Central memory CD8-positive, alpha-beta T cell (primary cell): ENCODE data around the gene PRKCB.

Source experiments
- ATAC-seq: fragments of 150-1000 bp; cut with Tn5 transposase; replicated peaks from 2 replicates; pipeline ENCODE4 v1.10.0; 2022; ENCODE audit warnings: mild to moderate bottlenecking, moderate FRiP score, moderate number of reproducible peaks; ENCODE audit not compliant: poor library complexity, severe bottlenecking; ENCODE audit errors: extremely low read depth
- DNase-seq, 2 donors: peaks; one replicate each; pipeline ENCODE4 v3.0.0; 2021; ENCODE audit warnings: low spot score in 2 of 2
- H3K27ac Mint-ChIP-seq: one replicate; pipeline ENCODE4 v1.8.0; 2022; ENCODE audit warnings: low read depth, mild to moderate bottlenecking, moderate library complexity, mixed read lengths
- H3K27me3 Mint-ChIP-seq: one replicate; pipeline ENCODE4 v1.8.0; 2022; ENCODE audit warnings: mixed read lengths
- H3K36me3 Mint-ChIP-seq: one replicate; pipeline ENCODE4 v1.8.0; 2022; ENCODE audit warnings: mild to moderate bottlenecking, moderate library complexity, mixed read lengths; ENCODE audit not compliant: insufficient read depth
- H3K4me1 Mint-ChIP-seq: one replicate; pipeline ENCODE4 v1.8.0; 2022; ENCODE audit warnings: mixed read lengths
- H3K4me3 Mint-ChIP-seq: one replicate; pipeline ENCODE4 v1.8.0; 2022; ENCODE audit warnings: mild to moderate bottlenecking, moderate library complexity, mixed read lengths
- H3K9me3 Mint-ChIP-seq: one replicate; pipeline ENCODE4 v1.8.0; 2022; ENCODE audit warnings: mixed read lengths

Gene PRKCB

DNA sequence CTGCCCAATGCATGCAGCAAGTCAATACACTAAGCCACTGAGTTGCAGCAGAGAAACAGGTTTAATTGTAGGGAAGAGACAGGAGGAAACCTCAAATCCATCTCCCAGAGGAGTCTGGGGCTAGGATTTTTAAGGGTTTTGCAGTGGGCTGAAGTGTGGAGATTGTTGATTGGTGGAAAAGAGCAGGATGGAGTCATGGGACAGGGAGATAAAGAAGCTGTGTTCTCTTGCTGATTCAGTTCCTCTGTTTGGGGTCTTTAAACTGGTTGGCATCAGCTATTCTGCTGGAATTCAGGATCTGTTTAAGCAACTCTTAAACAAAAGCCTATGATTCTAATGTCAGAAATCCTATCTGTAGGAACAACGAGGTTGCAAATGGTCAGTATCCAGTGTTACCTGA is 239.5 kb downstream of the PRKCB start:
- no peak for ATAC-seq
- H3K9me3 Mint-ChIP-seq, result no peaks in the 10 kb centered on the region
- no peak for DNase-seq
- H3K27me3 Mint-ChIP-seq, result no peaks in the 10 kb centered on the region
- peak overlapping the region; percentile 6 for H3K27ac Mint-ChIP-seq
- no peak overlapping the region for H3K4me3 Mint-ChIP-seq
- H3K4me1 Mint-ChIP-seq, result peaks cover 84% of the 10 kb centered on the region
- peaks cover 11% of the 10 kb centered on the region for H3K36me3 Mint-ChIP-seq

DNA sequence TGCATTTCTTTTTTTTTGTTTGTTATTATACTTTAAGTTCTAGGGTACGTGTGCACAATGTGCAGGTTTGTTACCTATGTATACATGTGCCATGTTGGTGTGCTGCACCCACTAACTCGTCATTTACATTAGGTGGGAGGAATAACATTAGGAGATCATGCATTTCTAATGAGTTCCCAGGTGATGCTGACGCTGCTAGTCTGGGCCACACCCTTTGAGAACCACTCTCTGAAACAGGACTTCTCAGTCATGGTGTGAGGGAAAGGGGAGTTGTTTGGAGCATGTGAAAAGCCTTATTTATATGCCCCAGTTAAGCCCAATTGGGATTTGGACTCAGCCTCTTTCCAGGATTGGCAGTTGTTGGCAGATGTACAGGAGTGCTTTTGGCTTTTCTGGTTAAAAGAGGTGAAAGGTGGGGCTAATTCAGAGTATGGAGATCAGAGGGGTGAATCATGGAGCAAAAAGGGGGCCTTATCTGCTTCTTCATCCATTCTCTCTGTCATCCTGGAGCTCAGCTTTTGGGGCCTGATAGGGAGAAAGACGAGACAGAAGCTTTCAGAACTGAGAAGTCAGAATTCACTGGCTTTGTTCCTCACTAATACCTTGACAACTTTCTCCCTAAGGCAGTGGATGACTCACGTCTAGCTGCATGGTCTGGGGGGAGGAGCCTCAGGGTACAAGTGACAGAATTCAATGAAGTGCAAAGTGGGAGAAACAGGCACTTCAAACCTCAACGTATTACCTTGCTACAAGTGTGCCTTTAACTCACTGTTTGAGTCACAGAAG is 240.3 kb downstream of the PRKCB start:
- Mint-ChIP-seq H3K36me3 (peaks cover 14% of the 10 kb centered on the region), H3K4me3 (no peak overlapping the region), H3K27me3 (no peaks in the 10 kb centered on the region), H3K9me3 (no peaks in the 10 kb centered on the region), H3K27ac (peak overlapping the region; percentile 30), H3K4me1 (peaks cover 78% of the 10 kb centered on the region)
- no peak for DNase-seq
- ATAC-seq, result peak; percentile 68

DNA sequence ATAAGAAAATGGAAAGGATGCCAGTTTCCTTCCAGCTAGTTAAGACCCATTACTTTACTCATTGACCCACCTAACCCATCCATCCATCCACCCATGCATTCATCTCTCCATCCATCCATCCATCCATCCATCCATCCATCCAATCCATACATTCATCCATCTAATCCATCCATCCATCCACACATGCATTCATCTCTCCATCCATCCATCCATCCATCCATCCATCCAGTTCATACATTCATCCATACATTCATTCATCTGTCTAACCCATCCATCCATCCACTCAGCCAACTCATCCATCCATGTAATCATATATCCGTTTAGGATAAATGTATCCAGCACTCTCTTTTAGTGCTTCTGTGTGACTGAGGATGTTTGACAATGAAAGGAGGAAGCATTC is 241.5 kb downstream of the PRKCB start:
- Mint-ChIP-seq H3K4me1 (peaks cover 66% of the 10 kb centered on the region), H3K4me3 (no peak overlapping the region), H3K27ac (no peak overlapping the region), H3K36me3 (peaks cover 14% of the 10 kb centered on the region), H3K27me3 (no peaks in the 10 kb centered on the region), H3K9me3 (no peaks in the 10 kb centered on the region)
- DNase-seq (no peak), ATAC-seq (no peak)

DNA sequence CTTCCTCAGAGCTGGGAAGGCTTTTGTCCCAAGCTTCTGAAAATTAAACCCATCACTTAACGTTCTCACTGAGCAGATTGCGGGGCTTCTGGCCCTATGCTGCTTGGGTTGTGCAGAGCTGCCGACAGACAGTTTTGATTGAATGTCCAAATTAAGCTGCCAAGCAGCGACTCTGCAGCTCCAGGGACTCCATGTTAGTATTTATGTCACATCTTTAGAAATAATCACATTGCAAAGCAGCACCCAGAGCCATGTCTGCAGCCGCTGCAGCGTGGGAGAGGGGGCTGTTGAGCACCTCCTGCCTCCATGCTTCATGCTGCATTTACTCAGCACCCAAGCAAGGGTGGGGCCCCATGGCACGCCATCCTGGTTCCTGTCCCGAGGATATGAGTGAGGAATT is 242.2 kb downstream of the PRKCB start:
- DNase-seq (no peak), ATAC-seq (no peak)
- Mint-ChIP-seq H3K9me3 (no peaks in the 10 kb centered on the region), H3K4me3 (no peak overlapping the region), H3K4me1 (peaks cover 59% of the 10 kb centered on the region), H3K36me3 (peaks cover 14% of the 10 kb centered on the region), H3K27ac (no peak overlapping the region), H3K27me3 (no peaks in the 10 kb centered on the region)

DNA sequence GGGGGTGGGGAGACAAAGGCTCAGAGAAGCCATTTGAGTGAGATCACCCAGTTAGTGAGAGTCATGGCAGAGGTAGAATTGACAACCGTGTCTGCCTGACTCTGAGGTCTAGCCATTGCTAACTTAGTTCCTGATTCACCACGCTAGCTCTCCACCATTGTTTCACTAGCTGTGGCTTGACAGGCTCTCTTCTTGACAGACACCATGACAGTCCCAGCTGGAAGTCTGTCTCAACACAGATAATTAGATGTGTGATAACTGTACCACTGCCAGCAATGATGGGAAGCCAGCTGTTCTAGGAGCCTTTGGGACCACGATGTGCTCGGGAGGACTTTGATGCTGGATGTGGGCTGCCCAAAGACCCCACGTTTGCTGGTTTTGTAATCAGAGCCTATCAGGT is 249.9 kb downstream of the PRKCB start:
- DNase-seq (no peak), ATAC-seq (no peak)
- Mint-ChIP-seq H3K9me3 (peaks cover 9% of the 10 kb centered on the region), H3K4me3 (no peak overlapping the region), H3K4me1 (peaks cover 12% of the 10 kb centered on the region), H3K36me3 (peaks cover 4% of the 10 kb centered on the region), H3K27ac (peak overlapping the region; percentile 1), H3K27me3 (no peaks in the 10 kb centered on the region)

DNA sequence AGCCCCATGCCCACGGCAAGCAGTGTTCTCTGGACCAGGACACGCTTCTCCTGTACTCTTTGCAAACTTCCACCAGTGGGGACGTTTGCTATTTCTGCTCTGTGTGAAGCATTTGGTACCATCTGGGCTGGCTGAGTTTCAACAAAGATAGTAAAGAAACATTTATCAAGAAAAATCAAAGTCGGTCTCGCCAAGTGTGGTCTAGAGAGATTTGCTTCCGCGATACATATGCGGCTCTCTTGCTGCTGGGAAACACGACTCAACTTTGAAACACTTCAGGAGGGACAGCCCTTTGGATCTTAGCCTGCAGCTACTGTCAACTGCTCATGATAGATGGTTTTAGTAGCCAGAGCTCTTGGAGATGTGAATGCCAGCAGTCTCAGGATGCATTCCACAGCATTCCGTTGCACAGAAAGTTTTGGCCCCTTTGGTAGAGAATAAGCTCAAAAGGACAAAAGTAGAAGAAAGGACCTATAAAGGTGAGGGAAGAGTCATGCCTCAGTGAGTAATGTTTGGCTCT is 252.2 kb downstream of the PRKCB start:
- no peak for ATAC-seq
- Mint-ChIP-seq H3K9me3 (peaks cover 19% of the 10 kb centered on the region), H3K4me1 (peaks cover 30% of the 10 kb centered on the region), H3K36me3 (peaks cover 9% of the 10 kb centered on the region), H3K27ac (no peak overlapping the region), H3K4me3 (no peak overlapping the region), H3K27me3 (no peaks in the 10 kb centered on the region)
- DNase-seq, result no peak

DNA sequence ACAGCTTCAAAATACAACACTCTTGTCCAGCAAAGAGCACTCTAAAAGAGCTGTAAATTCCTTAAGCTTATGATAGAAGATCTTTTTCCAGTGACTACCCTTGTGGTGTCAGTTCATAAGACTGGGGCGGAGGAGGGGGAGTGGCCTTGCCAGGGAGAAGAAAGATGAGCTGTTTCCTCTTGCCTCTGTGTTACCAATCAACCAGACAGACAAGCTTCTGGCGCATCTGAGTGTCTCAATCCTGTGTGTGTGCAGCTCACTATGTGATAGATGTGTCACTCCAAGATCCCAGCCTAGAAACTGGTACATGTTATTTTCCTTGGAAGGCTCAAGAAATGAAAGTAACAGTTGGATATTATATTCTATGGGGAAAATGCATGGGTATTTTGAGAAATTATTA is 253.0 kb downstream of the PRKCB start:
- DNase-seq (no peak), ATAC-seq (no peak)
- no peak overlapping the region for H3K27ac Mint-ChIP-seq
- no peaks in the 10 kb centered on the region for H3K27me3 Mint-ChIP-seq
- peaks cover 19% of the 10 kb centered on the region for H3K9me3 Mint-ChIP-seq
- peaks cover 33% of the 10 kb centered on the region for H3K4me1 Mint-ChIP-seq
- H3K36me3 Mint-ChIP-seq, result peaks cover 14% of the 10 kb centered on the region
- no peak overlapping the region for H3K4me3 Mint-ChIP-seq

DNA sequence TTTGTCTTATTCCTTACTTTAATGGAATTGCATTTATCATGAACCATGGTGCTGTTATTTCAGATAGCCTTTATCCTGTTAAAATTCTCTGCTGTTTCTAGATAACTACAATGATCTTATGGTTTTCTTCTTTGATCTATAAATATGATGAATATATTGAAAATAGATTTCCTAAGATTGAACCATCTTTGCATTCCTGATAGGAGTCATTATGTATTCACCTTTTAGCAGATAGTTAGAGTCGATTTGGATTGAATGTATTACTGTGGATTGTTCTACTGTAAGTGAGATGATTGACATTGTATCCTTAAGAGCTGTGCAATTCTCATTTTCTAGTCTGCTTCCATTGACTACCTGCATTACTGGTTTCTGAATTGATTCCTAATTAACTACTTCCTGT is 255.3 kb downstream of the PRKCB start:
- no peak for DNase-seq
- Mint-ChIP-seq H3K4me3 (no peak overlapping the region), H3K27me3 (no peaks in the 10 kb centered on the region), H3K27ac (no peak overlapping the region), H3K4me1 (peaks cover 22% of the 10 kb centered on the region), H3K36me3 (peaks cover 32% of the 10 kb centered on the region), H3K9me3 (peaks cover 19% of the 10 kb centered on the region)
- no peak for ATAC-seq

DNA sequence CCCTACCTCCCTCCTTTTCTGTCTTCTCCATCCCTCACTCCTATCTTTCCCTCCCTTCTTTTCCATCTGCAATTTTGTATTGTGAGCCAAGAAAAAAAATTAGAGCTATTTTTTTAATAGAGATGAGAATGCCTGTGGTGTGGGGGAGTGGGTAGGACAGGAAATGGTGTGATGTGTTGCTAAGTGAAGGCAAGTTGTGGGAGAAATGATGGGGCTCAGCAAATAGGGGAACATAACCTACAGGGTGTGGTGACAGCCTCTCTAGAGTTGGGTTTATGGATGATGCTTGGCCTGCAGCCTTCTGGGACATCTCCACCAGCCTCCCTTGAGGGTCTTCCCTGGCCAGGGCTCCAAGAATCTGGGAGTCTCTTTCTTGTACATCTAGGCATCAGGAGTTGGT is 257.3 kb downstream of the PRKCB start:
- Mint-ChIP-seq H3K27ac (no peak overlapping the region), H3K9me3 (peaks cover 19% of the 10 kb centered on the region), H3K36me3 (peaks cover 36% of the 10 kb centered on the region), H3K4me1 (peaks cover 31% of the 10 kb centered on the region), H3K4me3 (no peak overlapping the region), H3K27me3 (no peaks in the 10 kb centered on the region)
- no peak for DNase-seq
- no peak for ATAC-seq

DNA sequence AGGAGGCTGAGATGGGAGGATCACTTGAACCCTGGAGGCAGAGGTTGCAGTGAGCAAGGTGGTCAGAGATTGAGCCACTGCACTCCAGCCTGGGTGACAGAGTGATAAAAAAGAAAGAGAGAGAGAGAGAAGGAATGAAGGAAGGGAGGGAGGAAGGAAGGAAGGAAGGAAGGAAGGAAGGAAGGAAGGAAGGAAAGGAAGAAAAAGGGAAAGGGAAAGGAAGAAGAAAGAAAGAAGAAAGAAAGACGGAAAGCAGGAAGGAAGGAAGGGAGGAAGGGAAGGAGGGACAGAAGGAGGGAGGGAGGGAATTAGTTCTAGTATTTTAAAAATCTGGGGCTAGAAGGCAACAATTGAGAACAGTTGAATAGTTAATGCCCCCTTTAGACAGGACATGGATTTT is 258.9 kb downstream of the PRKCB start:
- no peak for DNase-seq
- Mint-ChIP-seq H3K4me1 (peaks cover 31% of the 10 kb centered on the region), H3K4me3 (no peak overlapping the region), H3K9me3 (peaks cover 19% of the 10 kb centered on the region), H3K27me3 (no peaks in the 10 kb centered on the region), H3K27ac (peak overlapping the region; percentile 92), H3K36me3 (peaks cover 41% of the 10 kb centered on the region)
- ATAC-seq, result no peak

DNA sequence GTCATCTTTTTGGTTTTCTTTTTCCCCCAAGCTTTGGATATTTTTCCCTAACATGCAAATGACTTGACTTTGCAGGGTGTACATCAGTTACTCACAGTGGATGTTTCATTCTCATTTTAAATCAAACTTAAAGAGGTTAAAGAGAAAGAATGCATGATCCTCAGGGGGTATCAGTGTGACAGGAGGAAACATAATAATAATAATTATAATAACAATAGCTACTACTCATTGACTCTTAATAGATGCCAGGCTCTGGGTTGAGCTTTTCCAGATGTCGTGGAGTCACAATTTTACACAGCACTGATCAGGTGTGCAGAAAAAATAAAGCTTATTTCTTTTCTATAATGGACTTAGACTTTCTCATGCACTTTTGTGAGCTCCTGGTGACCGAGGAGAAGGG is 263.1 kb downstream of the PRKCB start:
- peaks cover 43% of the 10 kb centered on the region for H3K36me3 Mint-ChIP-seq
- no peak for DNase-seq
- peak overlapping the region; percentile 37 for H3K27ac Mint-ChIP-seq
- no peak for ATAC-seq
- no peak overlapping the region for H3K4me3 Mint-ChIP-seq
- no peaks in the 10 kb centered on the region for H3K9me3 Mint-ChIP-seq
- peaks cover 26% of the 10 kb centered on the region for H3K4me1 Mint-ChIP-seq
- H3K27me3 Mint-ChIP-seq, result no peaks in the 10 kb centered on the region

DNA sequence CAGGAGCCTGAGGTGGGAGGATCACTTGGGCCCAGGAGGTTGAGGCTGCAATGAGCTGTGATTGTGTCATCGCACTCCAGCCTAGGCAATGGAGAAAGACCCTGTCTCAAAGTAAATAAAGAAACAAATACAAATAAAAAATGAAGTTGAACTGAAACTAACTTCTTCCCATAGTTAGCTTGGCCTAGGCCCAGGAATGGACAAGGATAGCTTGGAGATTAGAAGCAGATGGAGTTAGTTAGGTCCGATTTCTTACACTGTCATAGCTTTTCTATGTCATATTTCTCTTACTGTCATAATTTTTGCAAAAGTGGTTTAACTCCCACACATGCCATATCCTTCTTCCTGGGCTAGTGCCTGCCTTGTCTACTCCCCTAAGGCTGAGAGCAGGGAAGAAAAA is 265.6 kb downstream of the PRKCB start:
- no peaks in the 10 kb centered on the region for H3K9me3 Mint-ChIP-seq
- H3K27ac Mint-ChIP-seq, result no peak overlapping the region
- peaks cover 33% of the 10 kb centered on the region for H3K4me1 Mint-ChIP-seq
- H3K27me3 Mint-ChIP-seq, result no peaks in the 10 kb centered on the region
- DNase-seq, result no peak
- no peak overlapping the region for H3K4me3 Mint-ChIP-seq
- H3K36me3 Mint-ChIP-seq, result peaks cover 25% of the 10 kb centered on the region
- ATAC-seq, result no peak

DNA sequence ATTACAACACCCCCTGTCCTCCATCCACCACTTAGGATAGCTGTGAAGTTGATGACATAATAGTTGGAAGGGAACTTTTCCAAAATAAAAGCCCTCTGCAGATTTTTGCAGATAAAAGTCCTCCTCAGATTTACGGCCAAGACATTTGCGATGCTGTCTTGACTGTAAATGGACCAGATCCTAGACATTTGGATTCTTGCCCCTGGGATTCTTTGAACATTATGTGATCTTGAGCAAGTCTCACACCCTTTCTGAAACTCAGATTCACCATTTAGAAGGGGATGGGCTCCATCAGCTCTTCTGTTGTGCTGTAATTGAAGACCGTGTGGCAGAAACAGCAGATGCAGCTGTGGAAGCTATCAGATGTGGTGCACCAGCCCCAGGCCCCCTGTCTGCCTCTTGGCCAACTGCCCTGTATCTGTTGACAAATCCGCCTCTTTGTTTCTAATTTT is 266.5 kb downstream of the PRKCB start:
- Mint-ChIP-seq H3K27me3 (no peaks in the 10 kb centered on the region), H3K4me3 (no peak overlapping the region), H3K27ac (no peak overlapping the region), H3K36me3 (peaks cover 27% of the 10 kb centered on the region), H3K9me3 (no peaks in the 10 kb centered on the region), H3K4me1 (peaks cover 34% of the 10 kb centered on the region)
- DNase-seq, result no peak
- no peak for ATAC-seq
